K562 (cell line): Measurements from ENCODE around the gene RMC1. TPM values are rescaled to one million over a fixed set of nuclear protein-coding genes. Genes with fewer than 3 reads are reported as not detected.

ENCODE experiments used
- ASH1L ChIP-seq: fragments of 450-650 bp; IDR thresholded peaks from 2 replicates; pipeline ENCODE4 v1.6.1; 2018; ENCODE audit warnings: borderline replicate concordance, mild to moderate bottlenecking, low read depth; ENCODE audit not compliant: partially characterized antibody
- EP300 ChIP-seq: IDR thresholded peaks from 2 replicates; pipeline ENCODE4 v1.6.1; 2012; ENCODE audit warnings: low read length, improper control_type of control experiment
- FOXA1 ChIP-seq: fragments of 450-650 bp; IDR thresholded peaks from 2 replicates; pipeline ENCODE4 v1.6.1; 2016; ENCODE audit warnings: mild to moderate bottlenecking, borderline replicate concordance
- KDM2B ChIP-seq: fragments of 250-450 bp; sonication (Bioruptor Pico); IDR thresholded peaks from 2 replicates; pipeline ENCODE4 v1.8.0; 2021; ENCODE audit warnings: mild to moderate bottlenecking, moderate library complexity
- MBD2 ChIP-seq: sonication (generic); IDR thresholded peaks from 2 replicates; pipeline ENCODE4 v1.6.1; 2016; ENCODE audit warnings: low read depth, borderline replicate concordance
- SIN3B ChIP-seq: fragments of 450-650 bp; IDR thresholded peaks from 2 replicates; pipeline ENCODE4 v1.6.1; 2017; ENCODE audit warnings: low read depth, mild to moderate bottlenecking, moderate library complexity
- SMARCA5 ChIP-seq: fragments of 450-650 bp; IDR thresholded peaks from 2 replicates; pipeline ENCODE4 v1.6.1; 2016
- ZNF165 ChIP-seq: fragments of 250-450 bp; sonication (Bioruptor Pico); IDR thresholded peaks from 2 replicates; pipeline ENCODE4 v1.4.0; 2020; ENCODE audit warnings: borderline replicate concordance
- ZNF592 ChIP-seq: fragments of 450-650 bp; IDR thresholded peaks from 2 replicates; pipeline ENCODE4 v1.6.1; 2017; ENCODE audit warnings: antibody characterized with exemption, mild to moderate bottlenecking
- ZNF707 ChIP-seq: fragments of 250-450 bp; sonication (Bioruptor Pico); conservative IDR thresholded peaks from 2 replicates; pipeline ENCODE4 v1.8.0; 2022; ENCODE audit warnings: inconsistent platforms, mild to moderate bottlenecking, moderate library complexity
- polyA plus RNA-seq, 8 experiments: library from polyadenylated mRNA; depleted of rRNA in 4 of 8; stranded (reverse) in 5 of 8; unstranded in 3 of 8; fragments of >200 nt; fragmentation: Nextera tagmentation in 2 of 8; fragmentation: Illumina TruSeq in 1 of 8; extraction: Ambion mirVana in 2 of 8; extraction: Trizol in 1 of 8; gene quantifications; 2 replicates each; pipeline versions ENCODE4 v1.2.1 to v1.2.3, GENCODE V29; 2011 to 2014; ENCODE audit warnings: inconsistent platforms in 1 of 8, missing spikeins in 1 of 8
- total RNA-seq, 7 experiments: library from RNA; depleted of rRNA in 6 of 7; stranded (reverse); fragments of >200 nt in 6 of 7; fragmentation: Illumina TruSeq in 2 of 7; extraction: Trizol in 2 of 7; gene quantifications; 2 replicates each; pipeline versions ENCODE4 v1.2.1 to v1.2.3, GENCODE V29; 2011 to 2021; ENCODE audit warnings: low replicate concordance in 1 of 7
- TF ChIP-seq, protein P1 (sequence below): fragments of 250-450 bp; sonication (Bioruptor Pico); IDR thresholded peaks from 2 replicates; pipeline ENCODE4 v1.4.0; 2020; ENCODE audit warnings: mild to moderate bottlenecking, moderate library complexity
- TF ChIP-seq, protein P2 (sequence below): sonication (generic); formaldehyde crosslinking; IDR thresholded peaks from 2 replicates; pipeline ENCODE4 v1.8.1; 2023; ENCODE audit warnings: mild to moderate bottlenecking, missing genetic modification reagents
- TF ChIP-seq, protein P3 (sequence below): sonication (generic); formaldehyde crosslinking; IDR thresholded peaks from 2 replicates; pipeline ENCODE4 v1.8.1; 2023; ENCODE audit warnings: missing genetic modification reagents, mild to moderate bottlenecking, borderline replicate concordance

Gene RMC1
- total and polyA plus RNA-seq, 9 of the 15 experiments (the other 6 are each of a cell fraction or from before 2014, with no cell fraction given): 7.5 to 42.4 (median 35.5) TPM

- TF ChIP-seq ZNF592: peak; percentile 77
- no peak for TF ChIP-seq FOXA1
- TF ChIP-seq, protein P1, sequence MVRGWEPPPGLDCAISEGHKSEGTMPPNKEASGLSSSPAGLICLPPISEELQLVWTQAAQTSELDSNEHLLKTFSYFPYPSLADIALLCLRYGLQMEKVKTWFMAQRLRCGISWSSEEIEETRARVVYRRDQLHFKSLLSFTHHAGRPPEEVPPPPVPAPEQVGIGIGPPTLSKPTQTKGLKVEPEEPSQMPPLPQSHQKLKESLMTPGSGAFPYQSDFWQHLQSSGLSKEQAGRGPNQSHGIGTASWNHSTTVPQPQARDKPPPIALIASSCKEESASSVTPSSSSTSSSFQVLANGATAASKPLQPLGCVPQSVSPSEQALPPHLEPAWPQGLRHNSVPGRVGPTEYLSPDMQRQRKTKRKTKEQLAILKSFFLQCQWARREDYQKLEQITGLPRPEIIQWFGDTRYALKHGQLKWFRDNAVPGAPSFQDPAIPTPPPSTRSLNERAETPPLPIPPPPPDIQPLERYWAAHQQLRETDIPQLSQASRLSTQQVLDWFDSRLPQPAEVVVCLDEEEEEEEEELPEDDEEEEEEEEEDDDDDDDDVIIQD (CRISPR knock-in tag): no peak
- TF ChIP-seq ZNF165 (CRISPR knock-in tag): no peak
- peak; percentile 57; the same call in 1 of the 2 replicates for TF ChIP-seq SIN3B
- TF ChIP-seq KDM2B: peak; percentile 64
- TF ChIP-seq EP300: peak; percentile 18; the same call in 1 of the 2 replicates
- no peak for TF ChIP-seq ZNF707 (CRISPR knock-in tag)
- no peak for TF ChIP-seq SMARCA5
- TF ChIP-seq MBD2: no peak; the same call in 1 of the 2 replicates
- TF ChIP-seq, protein P2, sequence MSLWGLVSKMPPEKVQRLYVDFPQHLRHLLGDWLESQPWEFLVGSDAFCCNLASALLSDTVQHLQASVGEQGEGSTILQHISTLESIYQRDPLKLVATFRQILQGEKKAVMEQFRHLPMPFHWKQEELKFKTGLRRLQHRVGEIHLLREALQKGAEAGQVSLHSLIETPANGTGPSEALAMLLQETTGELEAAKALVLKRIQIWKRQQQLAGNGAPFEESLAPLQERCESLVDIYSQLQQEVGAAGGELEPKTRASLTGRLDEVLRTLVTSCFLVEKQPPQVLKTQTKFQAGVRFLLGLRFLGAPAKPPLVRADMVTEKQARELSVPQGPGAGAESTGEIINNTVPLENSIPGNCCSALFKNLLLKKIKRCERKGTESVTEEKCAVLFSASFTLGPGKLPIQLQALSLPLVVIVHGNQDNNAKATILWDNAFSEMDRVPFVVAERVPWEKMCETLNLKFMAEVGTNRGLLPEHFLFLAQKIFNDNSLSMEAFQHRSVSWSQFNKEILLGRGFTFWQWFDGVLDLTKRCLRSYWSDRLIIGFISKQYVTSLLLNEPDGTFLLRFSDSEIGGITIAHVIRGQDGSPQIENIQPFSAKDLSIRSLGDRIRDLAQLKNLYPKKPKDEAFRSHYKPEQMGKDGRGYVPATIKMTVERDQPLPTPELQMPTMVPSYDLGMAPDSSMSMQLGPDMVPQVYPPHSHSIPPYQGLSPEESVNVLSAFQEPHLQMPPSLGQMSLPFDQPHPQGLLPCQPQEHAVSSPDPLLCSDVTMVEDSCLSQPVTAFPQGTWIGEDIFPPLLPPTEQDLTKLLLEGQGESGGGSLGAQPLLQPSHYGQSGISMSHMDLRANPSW (CRISPR knock-in tag): peak; percentile 79; the same call in 1 of the 2 replicates
- TF ChIP-seq, protein P3, sequence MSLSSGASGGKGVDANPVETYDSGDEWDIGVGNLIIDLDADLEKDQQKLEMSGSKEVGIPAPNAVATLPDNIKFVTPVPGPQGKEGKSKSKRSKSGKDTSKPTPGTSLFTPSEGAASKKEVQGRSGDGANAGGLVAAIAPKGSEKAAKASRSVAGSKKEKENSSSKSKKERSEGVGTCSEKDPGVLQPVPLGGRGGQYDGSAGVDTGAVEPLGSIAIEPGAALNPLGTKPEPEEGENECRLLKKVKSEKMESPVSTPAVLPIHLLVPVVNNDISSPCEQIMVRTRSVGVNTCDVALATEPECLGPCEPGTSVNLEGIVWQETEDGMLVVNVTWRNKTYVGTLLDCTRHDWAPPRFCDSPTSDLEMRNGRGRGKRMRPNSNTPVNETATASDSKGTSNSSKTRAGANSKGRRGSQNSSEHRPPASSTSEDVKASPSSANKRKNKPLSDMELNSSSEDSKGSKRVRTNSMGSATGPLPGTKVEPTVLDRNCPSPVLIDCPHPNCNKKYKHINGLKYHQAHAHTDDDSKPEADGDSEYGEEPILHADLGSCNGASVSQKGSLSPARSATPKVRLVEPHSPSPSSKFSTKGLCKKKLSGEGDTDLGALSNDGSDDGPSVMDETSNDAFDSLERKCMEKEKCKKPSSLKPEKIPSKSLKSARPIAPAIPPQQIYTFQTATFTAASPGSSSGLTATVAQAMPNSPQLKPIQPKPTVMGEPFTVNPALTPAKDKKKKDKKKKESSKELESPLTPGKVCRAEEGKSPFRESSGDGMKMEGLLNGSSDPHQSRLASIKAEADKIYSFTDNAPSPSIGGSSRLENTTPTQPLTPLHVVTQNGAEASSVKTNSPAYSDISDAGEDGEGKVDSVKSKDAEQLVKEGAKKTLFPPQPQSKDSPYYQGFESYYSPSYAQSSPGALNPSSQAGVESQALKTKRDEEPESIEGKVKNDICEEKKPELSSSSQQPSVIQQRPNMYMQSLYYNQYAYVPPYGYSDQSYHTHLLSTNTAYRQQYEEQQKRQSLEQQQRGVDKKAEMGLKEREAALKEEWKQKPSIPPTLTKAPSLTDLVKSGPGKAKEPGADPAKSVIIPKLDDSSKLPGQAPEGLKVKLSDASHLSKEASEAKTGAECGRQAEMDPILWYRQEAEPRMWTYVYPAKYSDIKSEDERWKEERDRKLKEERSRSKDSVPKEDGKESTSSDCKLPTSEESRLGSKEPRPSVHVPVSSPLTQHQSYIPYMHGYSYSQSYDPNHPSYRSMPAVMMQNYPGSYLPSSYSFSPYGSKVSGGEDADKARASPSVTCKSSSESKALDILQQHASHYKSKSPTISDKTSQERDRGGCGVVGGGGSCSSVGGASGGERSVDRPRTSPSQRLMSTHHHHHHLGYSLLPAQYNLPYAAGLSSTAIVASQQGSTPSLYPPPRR (CRISPR knock-in tag): no peak
- no peak for TF ChIP-seq ASH1L
Measured at GRCh38 chr18:23503038-23503962, at the start of gene RMC1 (continued).
